Measurements from ENCODE around the gene GTF3C1.
A peak's percentile ranks its signal among the peaks of the same experiment; 100 is the strongest.
"Not testable (repeated sequence)": the region's sequence is repeated elsewhere in the genome, so short reads cannot be mapped to it uniquely, and the experiment has no call there.

Gene GTF3C1

GRCh38 chr16:27461483-27462171 is 88.1 kb downstream of the GTF3C1 start:
- no peak for DNase-seq

- DNase-seq: no peak
Observed at GRCh38 chr16:27460663-27461482, 88.8 kb downstream of the GTF3C1 start.

- no peak for DNase-seq
Observed at GRCh38 chr16:27460213-27460612, 89.5 kb downstream of the GTF3C1 start.

GRCh38 chr16:27458987-27459688 is 90.6 kb downstream of the GTF3C1 start:
- DNase-seq: no peak

- DNase-seq: no peak
Observed at GRCh38 chr16:27458258-27458657, 91.5 kb downstream of the GTF3C1 start.

- not testable (repeated sequence) for DNase-seq
Observed at GRCh38 chr16:27457605-27457900, 92.2 kb downstream of the GTF3C1 start.

- peak in 4 of 6 experiments; percentile 7 to 25 (median 16) for DNase-seq
Observed at GRCh38 chr16:27455700-27456099, 94.0 kb downstream of the GTF3C1 start.

GRCh38 chr16:27453494-27453825 is 96.3 kb downstream of the GTF3C1 start:
- no peak for DNase-seq

GRCh38 chr16:27452569-27453493 is 96.9 kb downstream of the GTF3C1 start:
- peak in 1 of 6 experiments; percentile 10 for DNase-seq

- no peak for DNase-seq
Observed at GRCh38 chr16:27450196-27450549, 99.5 kb downstream of the GTF3C1 start.

GRCh38 chr16:27449434-27450195 is 100.1 kb downstream of the GTF3C1 start:
- DNase-seq: peak in 4 of 6 experiments; percentile 22 to 57 (median 48)

GRCh38 chr16:27448532-27449433 is 100.9 kb downstream of the GTF3C1 start:
- no peak for DNase-seq

GRCh38 chr16:27447301-27447700 is 102.4 kb downstream of the GTF3C1 start:
- no peak for DNase-seq

- DNase-seq: peak; percentile 60 to 80 (median 74)
Observed at GRCh38 chr16:27446721-27447120, 103.0 kb downstream of the GTF3C1 start.

GRCh38 chr16:27445502-27446175 is 104.1 kb downstream of the GTF3C1 start:
- DNase-seq: no peak

- DNase-seq: no peak
Observed at GRCh38 chr16:27444470-27444869, 105.2 kb downstream of the GTF3C1 start.

- DNase-seq: no peak
Observed at GRCh38 chr16:27444015-27444414, 105.7 kb downstream of the GTF3C1 start.

GRCh38 chr16:27441998-27442397 is 107.7 kb downstream of the GTF3C1 start:
- no peak for DNase-seq

GRCh38 chr16:27441276-27441675 is 108.4 kb downstream of the GTF3C1 start:
- DNase-seq: no peak

- DNase-seq: no peak
Observed at GRCh38 chr16:27439271-27440018, 110.3 kb downstream of the GTF3C1 start.
